HTR-8/SVneo (cell line): ENCODE measurements around the gene EPHB6.

Experiments used
- DNase-seq: peaks from one replicate; pipeline ENCODE4 v3.0.0; 2011; ENCODE audit warnings: low spot score, mixed read lengths; ENCODE audit not compliant: insufficient read length
- FAIRE-seq: peaks from 2 replicates; lab custom pipeline; 2011; peaks lifted over from hg19 to GRCh38; lab: Jason Lieb, UNC

The EPHB6 gene

GRCh38 chr7:142863891-142864685, 9.2 kb downstream of the EPHB6 start:
- FAIRE-seq (no peak), DNase-seq (no peak)

- DNase-seq, result no peak
- FAIRE-seq, result no peak
Observed at GRCh38 chr7:142864980-142865747, 10.3 kb downstream of the EPHB6 start.

- DNase-seq (no peak), FAIRE-seq (no peak)
Observed at GRCh38 chr7:142865766-142866165, 10.9 kb downstream of the EPHB6 start.

- FAIRE-seq (no peak), DNase-seq (peak; percentile 17)
Observed at GRCh38 chr7:142866361-142867096, 11.7 kb downstream of the EPHB6 start.

- FAIRE-seq, result no peak
- no peak for DNase-seq
Observed at GRCh38 chr7:142867097-142867378, 12.2 kb downstream of the EPHB6 start.

GRCh38 chr7:142867398-142868187, 12.7 kb downstream of the EPHB6 start:
- FAIRE-seq (no peak), DNase-seq (no peak)

GRCh38 chr7:142868188-142868985, 13.5 kb downstream of the EPHB6 start:
- no peak for FAIRE-seq
- no peak for DNase-seq

GRCh38 chr7:142868986-142869415, 14.1 kb downstream of the EPHB6 start:
- FAIRE-seq (no peak), DNase-seq (no peak)

GRCh38 chr7:142869434-142869833, 14.6 kb downstream of the EPHB6 start:
- DNase-seq (no peak), FAIRE-seq (no peak)

GRCh38 chr7:142870147-142870559, 15.3 kb downstream of the EPHB6 start:
- no peak for FAIRE-seq
- DNase-seq, result no peak

- DNase-seq, result no peak
- no peak for FAIRE-seq
Observed at GRCh38 chr7:142870566-142871259, 15.8 kb downstream of the EPHB6 start.

- DNase-seq, result no peak
- FAIRE-seq, result no peak
Observed at GRCh38 chr7:142871260-142872105, 16.6 kb downstream of the EPHB6 start.

GRCh38 chr7:142872106-142872675, 17.3 kb downstream of the EPHB6 start:
- DNase-seq, result no peak
- FAIRE-seq, result no peak

GRCh38 chr7:142873281-142873784, 18.5 kb downstream of the EPHB6 start:
- FAIRE-seq (no peak), DNase-seq (no peak)

- FAIRE-seq (no peak), DNase-seq (no peak)
Observed at GRCh38 chr7:142873871-142874270, 19.0 kb downstream of the EPHB6 start.

GRCh38 chr7:142874409-142874808, 19.5 kb downstream of the EPHB6 start:
- no peak for DNase-seq
- FAIRE-seq, result no peak

GRCh38 chr7:142874837-142875236, 20.0 kb downstream of the EPHB6 start:
- FAIRE-seq, result no peak

More at GRCh38 chr7:142874837-142875236, 20.0 kb downstream of the EPHB6 start:
- no peak for DNase-seq
